ENCODE results near the gene KLK13.

Gene KLK13

DNA sequence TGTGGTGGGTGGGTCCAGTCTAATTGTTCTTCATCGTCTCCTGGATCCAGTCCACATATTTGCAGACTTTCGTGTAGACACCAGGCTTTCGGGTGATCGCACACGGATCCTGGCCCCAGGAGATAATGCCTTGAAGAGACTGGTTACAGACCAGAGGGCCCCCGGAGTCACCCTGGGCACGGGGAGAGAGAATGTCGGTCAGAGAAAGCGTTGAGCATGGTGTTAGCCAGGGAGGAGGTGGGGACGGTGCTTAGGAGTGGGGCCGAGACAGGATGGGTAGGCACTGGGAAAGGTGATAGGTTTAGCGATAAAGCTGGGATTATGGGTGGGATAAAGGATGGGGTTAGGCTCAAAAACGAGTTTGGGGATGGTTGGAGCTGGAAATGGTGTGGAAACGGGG is 42.4 kb downstream of the KLK13 start:
- Histone ChIP-seq H3K9me3 (ENCODE audit: control insufficient read depth, low read length) (no peaks in the 10 kb centered on the region), H3K4me2 (ENCODE audit: low read length) (no peak overlapping the region), H2AFZ (no peak overlapping the region), H3K27ac (no peak overlapping the region), H3K27me3 (ENCODE audit: control insufficient read depth, insufficient read depth, low read length) (no peaks in the 10 kb centered on the region), H3K79me2 (no peaks in the 10 kb centered on the region), H3K36me3 (ENCODE audit: control insufficient read depth, insufficient read depth, low read length) (no peaks in the 10 kb centered on the region), H3K9ac (no peak overlapping the region), H3K4me3 (ENCODE audit: low read depth, low read length) (no peak overlapping the region), H3K4me1 (peaks cover 5% of the 10 kb centered on the region)
- TF ChIP-seq, protein P1, sequence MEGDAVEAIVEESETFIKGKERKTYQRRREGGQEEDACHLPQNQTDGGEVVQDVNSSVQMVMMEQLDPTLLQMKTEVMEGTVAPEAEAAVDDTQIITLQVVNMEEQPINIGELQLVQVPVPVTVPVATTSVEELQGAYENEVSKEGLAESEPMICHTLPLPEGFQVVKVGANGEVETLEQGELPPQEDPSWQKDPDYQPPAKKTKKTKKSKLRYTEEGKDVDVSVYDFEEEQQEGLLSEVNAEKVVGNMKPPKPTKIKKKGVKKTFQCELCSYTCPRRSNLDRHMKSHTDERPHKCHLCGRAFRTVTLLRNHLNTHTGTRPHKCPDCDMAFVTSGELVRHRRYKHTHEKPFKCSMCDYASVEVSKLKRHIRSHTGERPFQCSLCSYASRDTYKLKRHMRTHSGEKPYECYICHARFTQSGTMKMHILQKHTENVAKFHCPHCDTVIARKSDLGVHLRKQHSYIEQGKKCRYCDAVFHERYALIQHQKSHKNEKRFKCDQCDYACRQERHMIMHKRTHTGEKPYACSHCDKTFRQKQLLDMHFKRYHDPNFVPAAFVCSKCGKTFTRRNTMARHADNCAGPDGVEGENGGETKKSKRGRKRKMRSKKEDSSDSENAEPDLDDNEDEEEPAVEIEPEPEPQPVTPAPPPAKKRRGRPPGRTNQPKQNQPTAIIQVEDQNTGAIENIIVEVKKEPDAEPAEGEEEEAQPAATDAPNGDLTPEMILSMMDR (IDR thresholded peaks at IDR 0.05) = no peak

DNA sequence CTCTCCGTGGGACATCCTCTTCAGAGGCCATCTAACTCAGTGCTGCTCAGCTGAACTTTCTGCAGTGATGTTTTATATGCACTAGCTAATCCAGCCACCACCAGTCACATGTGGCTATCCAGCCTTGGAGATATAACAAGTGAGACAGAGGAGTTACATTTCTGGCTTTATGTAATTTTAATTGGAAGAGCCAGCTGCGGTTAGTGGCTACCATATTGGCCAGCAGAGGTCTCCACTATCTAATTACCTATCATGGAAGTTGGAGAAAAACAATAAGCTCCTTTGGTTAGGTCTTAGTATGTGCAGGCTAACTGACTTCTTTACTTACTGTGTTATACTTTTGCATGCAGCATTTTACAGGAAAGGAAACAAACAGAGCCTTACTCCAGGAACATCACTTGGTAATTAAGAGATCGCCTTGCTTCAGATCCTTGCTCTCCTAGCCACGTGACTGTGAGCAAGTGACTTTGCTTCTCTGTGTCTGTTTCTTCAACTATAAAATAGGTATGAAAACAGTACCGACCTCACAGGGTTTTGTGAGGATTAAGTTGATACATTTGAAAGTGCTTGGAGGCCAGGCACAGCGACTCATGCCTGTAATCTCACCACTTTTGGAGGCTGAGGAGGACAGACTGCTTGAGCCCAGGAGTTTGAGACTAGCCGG is 43.8 kb downstream of the KLK13 start:
- no peaks in the 10 kb centered on the region for H3K9me3 ChIP-seq (ENCODE audit: control insufficient read depth, low read length)
- H3K36me3 ChIP-seq (ENCODE audit: control insufficient read depth, insufficient read depth, low read length) = no peaks in the 10 kb centered on the region
- H3K27ac ChIP-seq = no peak overlapping the region
- H3K79me2 ChIP-seq = no peaks in the 10 kb centered on the region
- H3K9ac ChIP-seq = no peak overlapping the region
- no peak overlapping the region for H3K4me3 ChIP-seq (ENCODE audit: low read depth, low read length)
- TF ChIP-seq, protein P1 (IDR thresholded peaks at IDR 0.05) = peak; percentile 79
- peaks cover 10% of the 10 kb centered on the region for H3K4me1 ChIP-seq
- no peaks in the 10 kb centered on the region for H3K27me3 ChIP-seq (ENCODE audit: control insufficient read depth, insufficient read depth, low read length)
- H2AFZ ChIP-seq = peak overlapping the region; percentile 6
- H3K4me2 ChIP-seq (ENCODE audit: low read length) = no peak overlapping the region

DNA sequence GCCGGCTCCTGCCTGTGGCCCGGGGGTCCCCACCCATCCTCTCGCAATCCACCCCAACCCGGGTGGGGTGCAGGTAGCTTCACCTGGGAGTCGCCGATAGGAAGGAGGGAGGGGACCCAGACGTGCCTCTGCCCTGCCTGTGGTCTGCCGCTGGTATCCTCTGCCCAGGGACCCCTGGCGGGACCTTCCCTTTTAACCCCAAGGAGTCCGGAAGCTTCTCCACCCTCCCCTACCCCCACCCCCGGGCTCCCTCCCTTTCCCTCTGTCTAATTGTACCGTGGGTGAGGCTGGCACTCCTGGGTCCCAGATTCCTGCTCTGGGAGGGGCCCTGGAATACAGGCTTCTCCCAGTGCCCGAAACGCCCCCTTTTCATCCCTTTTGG is 45.4 kb downstream of the KLK13 start, which contains the start of gene KLK10:
TSS of gene KLK10 (minus strand) at position 166 of the 382 bp plus-strand sequence. CDS start 579 bp downstream, outside the sequence.
- TF ChIP-seq, protein P1 (IDR thresholded peaks at IDR 0.05) = no peak
- no peak within 1 kb of the TSS for H3K27ac ChIP-seq
- H3K4me1 ChIP-seq = peaks cover 10% of the 10 kb centered on the region
- no peaks in the 10 kb centered on the region for H3K9me3 ChIP-seq (ENCODE audit: control insufficient read depth, low read length)
- H2AFZ ChIP-seq = peak within 1 kb of the TSS; percentile 65
- peak within 1 kb of the TSS; percentile 47 for H3K4me3 ChIP-seq (ENCODE audit: low read depth, low read length)
- H3K36me3 ChIP-seq (ENCODE audit: control insufficient read depth, insufficient read depth, low read length) = no peaks in the 10 kb centered on the region
- H3K9ac ChIP-seq = no peak within 1 kb of the TSS
- H3K79me2 ChIP-seq = no peaks in the 10 kb centered on the region
- peak within 1 kb of the TSS; percentile 87 for H3K4me2 ChIP-seq (ENCODE audit: low read length)
- H3K27me3 ChIP-seq (ENCODE audit: control insufficient read depth, insufficient read depth, low read length) = no peaks in the 10 kb centered on the region

DNA sequence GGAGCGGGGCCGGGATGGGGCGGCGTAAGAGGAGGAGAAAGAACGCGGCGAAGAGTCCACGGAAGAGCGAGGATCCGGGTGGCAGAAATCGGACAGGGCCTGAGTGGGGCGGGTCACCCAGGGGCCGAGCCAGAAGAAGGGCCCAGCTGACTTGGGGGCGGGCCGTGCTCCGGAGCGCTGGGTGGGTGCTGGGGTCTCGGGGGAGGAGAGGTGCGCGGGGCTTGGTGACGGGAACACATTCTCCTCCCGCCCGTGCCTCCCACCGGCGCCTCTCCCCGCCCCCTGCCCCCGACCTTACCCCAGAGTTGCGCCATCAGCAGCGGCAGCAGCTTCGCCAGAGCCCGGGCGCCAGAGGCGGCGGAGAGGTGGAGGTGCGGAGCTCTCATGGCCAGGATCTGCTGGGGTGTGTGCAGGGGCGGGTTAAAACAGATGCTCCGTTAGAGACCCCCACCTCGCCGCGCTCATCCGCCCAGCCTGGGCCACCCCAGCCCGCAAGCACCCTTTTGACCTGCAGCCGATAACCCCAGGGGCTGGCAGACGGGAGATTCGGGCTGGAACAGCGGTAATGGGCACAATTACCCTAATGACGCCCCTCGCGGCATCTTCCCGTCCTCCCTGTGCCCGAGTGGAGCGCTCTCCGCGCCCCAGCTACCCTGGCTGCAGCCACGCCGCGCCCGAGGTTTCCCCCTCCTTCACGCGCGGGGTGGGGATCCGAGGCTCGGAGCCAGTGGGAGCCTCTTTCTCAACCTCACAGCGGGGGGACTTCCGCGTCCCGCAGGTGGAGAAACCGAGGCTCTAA is 45.9 kb downstream of the KLK13 start:
- Histone ChIP-seq H3K79me2 (no peaks in the 10 kb centered on the region), H3K4me1 (peaks cover 10% of the 10 kb centered on the region), H3K9me3 (ENCODE audit: control insufficient read depth, low read length) (no peaks in the 10 kb centered on the region), H3K9ac (no peak overlapping the region), H3K4me3 (ENCODE audit: low read depth, low read length) (peak overlapping the region; percentile 47), H2AFZ (peak overlapping the region; percentile 65), H3K4me2 (ENCODE audit: low read length) (peak overlapping the region; percentile 87), H3K36me3 (ENCODE audit: control insufficient read depth, insufficient read depth, low read length) (no peaks in the 10 kb centered on the region), H3K27ac (no peak overlapping the region), H3K27me3 (ENCODE audit: control insufficient read depth, insufficient read depth, low read length) (no peaks in the 10 kb centered on the region)
- TF ChIP-seq, protein P1 (IDR thresholded peaks at IDR 0.05) = no peak

Measured in parathyroid adenoma (tissue), 2 donors.